ENCODE results near the gene PRKCZ.
"Not testable (repeated sequence)": the region's sequence is repeated elsewhere in the genome, so short reads cannot be mapped to it uniquely, and the experiment has no call there.

PRKCZ gene

GRCh38 chr1:2091611-2092604 is 41.7 kb downstream of the PRKCZ start:
- DNase-seq (ENCODE audit: low read depth) = no peak
- H3K4me3 ChIP-seq (ENCODE audit: low read depth, low read length) = no peak overlapping the region
- TF ChIP-seq CTCF (IDR thresholded peaks at IDR 0.05; ENCODE audit: control insufficient read depth, extremely low read depth, insufficient read depth) = no peak

- no peak for TF ChIP-seq CTCF (IDR thresholded peaks at IDR 0.05; ENCODE audit: control insufficient read depth, extremely low read depth, insufficient read depth)
- DNase-seq (ENCODE audit: low read depth) = no peak
- no peak overlapping the region for H3K4me3 ChIP-seq (ENCODE audit: low read depth, low read length)
Measured at GRCh38 chr1:2093055-2093454, 42.8 kb downstream of the PRKCZ start.

- DNase-seq (ENCODE audit: low read depth) = no peak
- TF ChIP-seq CTCF (IDR thresholded peaks at IDR 0.05; ENCODE audit: control insufficient read depth, extremely low read depth, insufficient read depth) = no peak
- no peak overlapping the region for H3K4me3 ChIP-seq (ENCODE audit: low read depth, low read length)
Measured at GRCh38 chr1:2093636-2094035, 43.4 kb downstream of the PRKCZ start.

- not testable (repeated sequence) for H3K4me3 ChIP-seq (ENCODE audit: low read depth, low read length); DNase-seq (ENCODE audit: low read depth)
Measured at GRCh38 chr1:2094269-2095158, 44.3 kb downstream of the PRKCZ start.

GRCh38 chr1:2095394-2095793 is 45.2 kb downstream of the PRKCZ start:
- H3K4me3 ChIP-seq (ENCODE audit: low read depth, low read length) = no peak overlapping the region
- no peak for TF ChIP-seq CTCF (IDR thresholded peaks at IDR 0.05; ENCODE audit: control insufficient read depth, extremely low read depth, insufficient read depth)
- no peak for DNase-seq (ENCODE audit: low read depth)

GRCh38 chr1:2095981-2096736 is 45.9 kb downstream of the PRKCZ start:
- H3K4me3 ChIP-seq (ENCODE audit: low read depth, low read length) = no peak overlapping the region
- TF ChIP-seq CTCF (IDR thresholded peaks at IDR 0.05; ENCODE audit: control insufficient read depth, extremely low read depth, insufficient read depth) = no peak
- DNase-seq (ENCODE audit: low read depth) = no peak

All from LNCaP clone FGC (cell line).